GM23338 (cell line): ENCODE data around the gene CLCN2. TPM values are rescaled to one million over a fixed set of nuclear protein-coding genes. Genes with fewer than 3 reads are reported as not detected.

Experiments used
- ATAC-seq: fragments of 200-7000 bp; cut with Tn5 transposase; 3 replicates; pipeline ENCODE4 v1.9.1; 2020
- DNase-seq: peaks from one replicate; pipeline ENCODE4 v3.0.0-alpha.2; 2015; ENCODE audit warnings: low spot score
- H2AFZ ChIP-seq: fragments of 200-600 bp; sonication (generic); 2 replicates; pipeline ENCODE4 v1.8.0; 2016; ENCODE audit warnings: antibody characterized with exemption, mild to moderate bottlenecking, moderate library complexity
- H3F3A ChIP-seq: fragments of 200-600 bp; sonication (generic); replicated peaks from 2 replicates; pipeline ENCODE4 v1.8.0; 2017; ENCODE audit warnings: antibody characterized with exemption, mixed run types, low read depth
- H3K27ac ChIP-seq: fragments of 200-600 bp; sonication (generic); 2 replicates; pipeline ENCODE4 v1.6.1; 2016; ENCODE audit warnings: low read depth
- H3K27me3 ChIP-seq: fragments of 200-600 bp; sonication (generic); 2 replicates; pipeline ENCODE4 v1.8.0; 2016; ENCODE audit warnings: mild to moderate bottlenecking, mixed run types, moderate library complexity; ENCODE audit not compliant: insufficient read depth
- H3K36me3 ChIP-seq: fragments of 200-600 bp; sonication (generic); 2 replicates; pipeline ENCODE4 v1.8.0; 2016; ENCODE audit warnings: mild to moderate bottlenecking; ENCODE audit not compliant: insufficient read depth
- H3K4me1 ChIP-seq: fragments of 200-600 bp; sonication (generic); 2 replicates; pipeline ENCODE4 v1.8.0; 2016; ENCODE audit warnings: mild to moderate bottlenecking, moderate library complexity; ENCODE audit not compliant: insufficient read depth
- H3K4me2 ChIP-seq: fragments of 200-600 bp; sonication (generic); 2 replicates; pipeline ENCODE4 v1.7.1; 2017; ENCODE audit warnings: mixed run types
- H3K4me3 ChIP-seq: fragments of 200-600 bp; sonication (generic); 2 replicates; pipeline ENCODE4 v1.6.1; 2016; ENCODE audit warnings: mixed run types
- H3K79me2 ChIP-seq: fragments of 200-600 bp; sonication (generic); replicated peaks from 2 replicates; pipeline ENCODE4 v1.8.0; 2017; ENCODE audit warnings: mild to moderate bottlenecking; ENCODE audit not compliant: insufficient read depth
- H3K9me2 ChIP-seq: fragments of 200-600 bp; sonication (generic); 2 replicates; pipeline ENCODE4 v1.8.0; 2017; ENCODE audit not compliant: insufficient read depth
- H4K20me1 ChIP-seq: fragments of 200-600 bp; sonication (generic); replicated peaks from 2 replicates; pipeline ENCODE4 v1.8.0; 2017; ENCODE audit warnings: mild to moderate bottlenecking; ENCODE audit not compliant: insufficient read depth
- H3K27ac Mint-ChIP-seq: 2 replicates; pipeline ENCODE4 v1.8.0; 2020; ENCODE audit warnings: inconsistent platforms, mild to moderate bottlenecking, moderate library complexity, mixed read lengths
- H3K27me3 Mint-ChIP-seq: 3 replicates; pipeline ENCODE4 v1.8.0; 2022; ENCODE audit warnings: low read depth, mild to moderate bottlenecking, moderate library complexity, mixed read lengths, inconsistent platforms; ENCODE audit not compliant: insufficient read depth, poor library complexity
- H3K36me3 Mint-ChIP-seq: 3 replicates; pipeline ENCODE4 v1.8.0; 2021; ENCODE audit warnings: low read depth, mild to moderate bottlenecking, inconsistent platforms, moderate library complexity, mixed read lengths
- H3K4me1 Mint-ChIP-seq: 3 replicates; pipeline ENCODE4 v1.8.0; 2020; ENCODE audit warnings: mild to moderate bottlenecking, inconsistent platforms, mixed read lengths
- H3K4me3 Mint-ChIP-seq: 3 replicates; pipeline ENCODE4 v1.8.0; 2021; ENCODE audit warnings: moderate library complexity, mild to moderate bottlenecking, inconsistent platforms, mixed read lengths
- H3K9me3 Mint-ChIP-seq: 3 replicates; pipeline ENCODE4 v1.8.0; 2020; ENCODE audit warnings: moderate library complexity, mild to moderate bottlenecking, inconsistent platforms, mixed read lengths
- CREB1 ChIP-seq: fragments of 250-450 bp; sonication (Bioruptor Pico); IDR thresholded peaks from 2 replicates; pipeline ENCODE4 v1.5.0; 2020; ENCODE audit warnings: low read depth, mild to moderate bottlenecking, moderate library complexity
- ETS1 ChIP-seq: IDR thresholded peaks from 2 replicates; pipeline ENCODE4 v1.6.1; 2016; ENCODE audit warnings: antibody characterized with exemption
- JUNB ChIP-seq: IDR thresholded peaks from one replicate; pipeline ENCODE4 v1.6.1; 2016; ENCODE audit warnings: antibody characterized with exemption; ENCODE audit not compliant: unreplicated experiment
- POLR2AphosphoS5 ChIP-seq: IDR thresholded peaks from 2 replicates; pipeline ENCODE4 v1.6.1; 2016; ENCODE audit warnings: antibody characterized with exemption, low read depth
- STAT1 ChIP-seq: IDR thresholded peaks from one replicate; pipeline ENCODE4 v1.6.1; 2016; ENCODE audit warnings: antibody characterized with exemption; ENCODE audit not compliant: unreplicated experiment
- polyA plus RNA-seq: library from polyadenylated mRNA; unstranded; fragments of >200 nt; fragmentation: Nextera tagmentation; extraction: Ambion mirVana; gene quantifications from 2 replicates; pipeline ENCODE4 v1.2.1, GENCODE V29; 2016
- total RNA-seq: library from RNA; depleted of rRNA; stranded (reverse); fragments of >200 nt; shearing (Covaris generic); gene quantifications from 2 replicates; pipeline ENCODE4 v1.2.3, GENCODE V29; 2014
- TF ChIP-seq, protein P1 (sequence below): fragments of 250-450 bp; sonication (Bioruptor Pico); IDR thresholded peaks from 2 replicates; pipeline ENCODE4 v1.5.0; 2020; ENCODE audit warnings: mild to moderate bottlenecking, moderate library complexity

CLCN2 gene
- total and polyA plus RNA-seq, 2 experiments from 2014 or later, result 7.0 to 9.2 TPM

- no peak overlapping the region for H3K4me3 ChIP-seq
- H3K9me3 Mint-ChIP-seq, result no peaks in the 10 kb centered on the region
- TF ChIP-seq JUNB (no peak), ETS1 (no peak), CREB1 (no peak), STAT1 (no peak), POLR2AphosphoS5 (no peak)
- TF ChIP-seq, protein P1, sequence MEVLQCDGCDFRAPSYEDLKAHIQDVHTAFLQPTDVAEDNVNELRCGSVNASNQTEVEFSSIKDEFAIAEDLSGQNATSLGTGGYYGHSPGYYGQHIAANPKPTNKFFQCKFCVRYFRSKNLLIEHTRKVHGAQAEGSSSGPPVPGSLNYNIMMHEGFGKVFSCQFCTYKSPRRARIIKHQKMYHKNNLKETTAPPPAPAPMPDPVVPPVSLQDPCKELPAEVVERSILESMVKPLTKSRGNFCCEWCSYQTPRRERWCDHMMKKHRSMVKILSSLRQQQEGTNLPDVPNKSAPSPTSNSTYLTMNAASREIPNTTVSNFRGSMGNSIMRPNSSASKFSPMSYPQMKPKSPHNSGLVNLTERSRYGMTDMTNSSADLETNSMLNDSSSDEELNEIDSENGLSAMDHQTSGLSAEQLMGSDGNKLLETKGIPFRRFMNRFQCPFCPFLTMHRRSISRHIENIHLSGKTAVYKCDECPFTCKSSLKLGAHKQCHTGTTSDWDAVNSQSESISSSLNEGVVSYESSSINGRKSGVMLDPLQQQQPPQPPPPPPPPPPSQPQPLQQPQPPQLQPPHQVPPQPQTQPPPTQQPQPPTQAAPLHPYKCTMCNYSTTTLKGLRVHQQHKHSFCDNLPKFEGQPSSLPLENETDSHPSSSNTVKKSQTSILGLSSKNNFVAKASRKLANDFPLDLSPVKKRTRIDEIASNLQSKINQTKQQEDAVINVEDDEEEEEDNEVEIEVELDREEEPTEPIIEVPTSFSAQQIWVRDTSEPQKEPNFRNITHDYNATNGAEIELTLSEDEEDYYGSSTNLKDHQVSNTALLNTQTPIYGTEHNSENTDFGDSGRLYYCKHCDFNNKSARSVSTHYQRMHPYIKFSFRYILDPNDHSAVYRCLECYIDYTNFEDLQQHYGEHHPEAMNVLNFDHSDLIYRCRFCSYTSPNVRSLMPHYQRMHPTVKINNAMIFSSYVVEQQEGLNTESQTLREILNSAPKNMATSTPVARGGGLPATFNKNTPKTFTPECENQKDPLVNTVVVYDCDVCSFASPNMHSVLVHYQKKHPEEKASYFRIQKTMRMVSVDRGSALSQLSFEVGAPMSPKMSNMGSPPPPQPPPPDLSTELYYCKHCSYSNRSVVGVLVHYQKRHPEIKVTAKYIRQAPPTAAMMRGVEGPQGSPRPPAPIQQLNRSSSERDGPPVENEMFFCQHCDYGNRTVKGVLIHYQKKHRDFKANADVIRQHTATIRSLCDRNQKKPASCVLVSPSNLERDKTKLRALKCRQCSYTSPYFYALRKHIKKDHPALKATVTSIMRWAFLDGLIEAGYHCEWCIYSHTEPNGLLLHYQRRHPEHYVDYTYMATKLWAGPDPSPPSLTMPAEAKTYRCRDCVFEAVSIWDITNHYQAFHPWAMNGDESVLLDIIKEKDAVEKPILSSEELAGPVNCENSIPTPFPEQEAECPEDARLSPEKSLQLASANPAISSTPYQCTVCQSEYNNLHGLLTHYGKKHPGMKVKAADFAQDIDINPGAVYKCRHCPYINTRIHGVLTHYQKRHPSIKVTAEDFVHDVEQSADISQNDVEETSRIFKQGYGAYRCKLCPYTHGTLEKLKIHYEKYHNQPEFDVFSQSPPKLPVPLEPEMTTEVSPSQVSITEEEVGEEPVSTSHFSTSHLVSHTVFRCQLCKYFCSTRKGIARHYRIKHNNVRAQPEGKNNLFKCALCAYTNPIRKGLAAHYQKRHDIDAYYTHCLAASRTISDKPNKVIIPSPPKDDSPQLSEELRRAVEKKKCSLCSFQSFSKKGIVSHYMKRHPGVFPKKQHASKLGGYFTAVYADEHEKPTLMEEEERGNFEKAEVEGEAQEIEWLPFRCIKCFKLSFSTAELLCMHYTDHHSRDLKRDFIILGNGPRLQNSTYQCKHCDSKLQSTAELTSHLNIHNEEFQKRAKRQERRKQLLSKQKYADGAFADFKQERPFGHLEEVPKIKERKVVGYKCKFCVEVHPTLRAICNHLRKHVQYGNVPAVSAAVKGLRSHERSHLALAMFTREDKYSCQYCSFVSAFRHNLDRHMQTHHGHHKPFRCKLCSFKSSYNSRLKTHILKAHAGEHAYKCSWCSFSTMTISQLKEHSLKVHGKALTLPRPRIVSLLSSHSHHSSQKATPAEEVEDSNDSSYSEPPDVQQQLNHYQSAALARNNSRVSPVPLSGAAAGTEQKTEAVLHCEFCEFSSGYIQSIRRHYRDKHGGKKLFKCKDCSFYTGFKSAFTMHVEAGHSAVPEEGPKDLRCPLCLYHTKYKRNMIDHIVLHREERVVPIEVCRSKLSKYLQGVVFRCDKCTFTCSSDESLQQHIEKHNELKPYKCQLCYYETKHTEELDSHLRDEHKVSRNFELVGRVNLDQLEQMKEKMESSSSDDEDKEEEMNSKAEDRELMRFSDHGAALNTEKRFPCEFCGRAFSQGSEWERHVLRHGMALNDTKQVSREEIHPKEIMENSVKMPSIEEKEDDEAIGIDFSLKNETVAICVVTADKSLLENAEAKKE, result no peak
- H3K27me3 ChIP-seq, result no peaks in the 10 kb centered on the region
- H3K79me2 ChIP-seq, result no peaks in the 10 kb centered on the region
- H3K4me1 ChIP-seq, result peaks cover 6% of the 10 kb centered on the region; the same call in 1 of the 2 replicates
- ATAC-seq (no peak), DNase-seq (no peak)
- H3F3A ChIP-seq, result 0 out of 2 replicates have a peak, but pooled peaks cover 2% of the 10 kb centered on the region
- H3K27ac Mint-ChIP-seq, result no peak overlapping the region
- peaks cover 1% of the 10 kb centered on the region for H3K27me3 Mint-ChIP-seq
- H2AFZ ChIP-seq, result no peak overlapping the region
- peaks cover 28% of the 10 kb centered on the region for H3K36me3 Mint-ChIP-seq
- H3K27ac ChIP-seq, result peak overlapping the region; percentile 59; the same call in 1 of the 2 replicates
- no peaks in the 10 kb centered on the region for H3K9me2 ChIP-seq
- H3K36me3 ChIP-seq, result 0 out of 2 replicates have a peak, but pooled peaks cover 3% of the 10 kb centered on the region
- H3K4me1 Mint-ChIP-seq, result peaks cover 8% of the 10 kb centered on the region
- no peak overlapping the region; the same call in 2 of the 3 replicates for H3K4me3 Mint-ChIP-seq
- H3K4me2 ChIP-seq, result no peak overlapping the region
- 0 out of 2 replicates have a peak, but pooled peaks cover 4% of the 10 kb centered on the region for H4K20me1 ChIP-seq
Observed at GRCh38 chr3:184351511-184352148, 9.8 kb downstream of the CLCN2 start.
